ENCODE results near the gene LAMP5. TPM values are rescaled to one million over a fixed set of nuclear protein-coding genes. Genes with fewer than 3 reads are reported as not detected.
A peak's percentile ranks its signal among the peaks of the same experiment; 100 is the strongest.

The LAMP5 gene
- total RNA-seq, 6 donors from 2014 or later: 0.09 to 0.51 TPM; not detected in 4

DNA sequence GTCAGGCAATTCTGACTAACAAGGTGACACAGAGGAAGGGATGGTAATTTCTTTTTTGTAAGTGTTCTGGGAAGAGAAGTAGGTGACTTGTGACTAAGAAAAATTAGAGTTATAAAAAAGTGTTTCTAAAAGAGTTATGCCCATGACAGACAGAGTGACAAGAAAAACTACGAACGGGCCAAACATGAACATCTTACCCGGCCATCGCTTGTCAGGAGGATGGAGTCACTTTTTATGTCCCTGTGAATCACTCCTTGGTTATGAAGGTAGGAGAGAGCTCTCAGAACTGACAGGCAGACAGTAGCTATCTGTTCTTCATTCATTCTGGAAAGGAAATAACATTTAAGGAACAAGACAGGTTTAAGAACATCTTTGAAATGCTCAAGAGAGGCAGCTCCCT lies 43.0 kb downstream of the LAMP5 start:
- 94 to 95% methylated on average over 4 of the region's 4 CpGs for WGBS, 2 donors
- no peaks in the 10 kb centered on the region for H3K27me3 ChIP-seq

DNA sequence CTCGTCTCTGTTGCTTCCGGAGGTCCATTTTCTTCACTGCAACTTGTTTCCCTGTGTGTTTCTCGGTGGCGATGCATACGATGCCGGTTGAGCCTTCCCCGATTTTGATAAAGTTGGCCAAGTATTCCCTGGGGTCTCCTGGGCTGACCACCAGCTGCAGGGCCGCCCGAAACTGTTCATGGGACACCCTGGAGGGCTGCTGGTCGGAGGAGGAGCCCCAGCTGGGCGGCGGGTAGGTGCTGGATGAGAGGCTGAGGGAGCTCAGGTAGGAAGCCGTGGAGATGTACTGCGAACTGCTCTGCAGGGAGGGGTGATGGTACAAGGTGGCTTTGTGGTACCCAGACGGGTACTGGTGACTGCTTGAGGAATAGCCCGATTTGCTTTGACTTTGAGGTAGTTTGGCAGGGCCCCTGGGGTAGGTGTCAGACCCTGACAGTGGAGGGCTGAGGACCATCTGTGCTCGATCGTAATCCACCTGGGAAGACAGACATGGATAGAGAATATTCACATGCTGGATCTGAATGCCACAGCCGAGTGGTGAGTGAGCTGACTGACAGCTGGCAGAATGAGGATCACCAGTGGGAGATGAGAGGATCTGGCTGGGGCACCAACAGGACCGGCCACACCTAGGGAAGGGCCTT lies 51.6 kb downstream of the LAMP5 start:
- Histone ChIP-seq H3K4me1 (no peaks in the 10 kb centered on the region), H3K9me3 (no peaks in the 10 kb centered on the region), H3K27me3 (no peaks in the 10 kb centered on the region), H3K27ac (no peak overlapping the region), H3K36me3 (no peaks in the 10 kb centered on the region), H3K4me3 (no peak overlapping the region)
- peak in 1 of 2 donors; percentile 43 for DNase-seq
- TF ChIP-seq POLR2A (IDR thresholded peaks at IDR 0.05): no peak
- TF ChIP-seq, protein P1, sequence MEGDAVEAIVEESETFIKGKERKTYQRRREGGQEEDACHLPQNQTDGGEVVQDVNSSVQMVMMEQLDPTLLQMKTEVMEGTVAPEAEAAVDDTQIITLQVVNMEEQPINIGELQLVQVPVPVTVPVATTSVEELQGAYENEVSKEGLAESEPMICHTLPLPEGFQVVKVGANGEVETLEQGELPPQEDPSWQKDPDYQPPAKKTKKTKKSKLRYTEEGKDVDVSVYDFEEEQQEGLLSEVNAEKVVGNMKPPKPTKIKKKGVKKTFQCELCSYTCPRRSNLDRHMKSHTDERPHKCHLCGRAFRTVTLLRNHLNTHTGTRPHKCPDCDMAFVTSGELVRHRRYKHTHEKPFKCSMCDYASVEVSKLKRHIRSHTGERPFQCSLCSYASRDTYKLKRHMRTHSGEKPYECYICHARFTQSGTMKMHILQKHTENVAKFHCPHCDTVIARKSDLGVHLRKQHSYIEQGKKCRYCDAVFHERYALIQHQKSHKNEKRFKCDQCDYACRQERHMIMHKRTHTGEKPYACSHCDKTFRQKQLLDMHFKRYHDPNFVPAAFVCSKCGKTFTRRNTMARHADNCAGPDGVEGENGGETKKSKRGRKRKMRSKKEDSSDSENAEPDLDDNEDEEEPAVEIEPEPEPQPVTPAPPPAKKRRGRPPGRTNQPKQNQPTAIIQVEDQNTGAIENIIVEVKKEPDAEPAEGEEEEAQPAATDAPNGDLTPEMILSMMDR (IDR thresholded peaks at IDR 0.05): no peak
- no peak for TF ChIP-seq POLR2AphosphoS5 (IDR thresholded peaks at IDR 0.05)
- no peak for TF ChIP-seq EP300 (IDR thresholded peaks at IDR 0.05)
- peak in 1 of 2 donors; percentile 39 for ATAC-seq (ENCODE audit: low FRiP score in 2 of 2)
- 84 to 94% methylated on average over 15 to 20 of the region's 20 CpGs for WGBS, 2 donors

More for the DNA sequence above, 43.0 kb downstream of the LAMP5 start:
- H3K27ac ChIP-seq: no peak overlapping the region
- H3K4me3 ChIP-seq: no peak overlapping the region
- no peaks in the 10 kb centered on the region for H3K4me1 ChIP-seq
- TF ChIP-seq, protein P1 (IDR thresholded peaks at IDR 0.05): no peak
- TF ChIP-seq EP300 (IDR thresholded peaks at IDR 0.05): no peak
- no peak for TF ChIP-seq POLR2AphosphoS5 (IDR thresholded peaks at IDR 0.05)
- no peak for TF ChIP-seq POLR2A (IDR thresholded peaks at IDR 0.05)
- H3K36me3 ChIP-seq: no peaks in the 10 kb centered on the region
- ATAC-seq (ENCODE audit: low FRiP score in 2 of 2) (no peak), DNase-seq (no peak)
- no peaks in the 10 kb centered on the region for H3K9me3 ChIP-seq

DNA sequence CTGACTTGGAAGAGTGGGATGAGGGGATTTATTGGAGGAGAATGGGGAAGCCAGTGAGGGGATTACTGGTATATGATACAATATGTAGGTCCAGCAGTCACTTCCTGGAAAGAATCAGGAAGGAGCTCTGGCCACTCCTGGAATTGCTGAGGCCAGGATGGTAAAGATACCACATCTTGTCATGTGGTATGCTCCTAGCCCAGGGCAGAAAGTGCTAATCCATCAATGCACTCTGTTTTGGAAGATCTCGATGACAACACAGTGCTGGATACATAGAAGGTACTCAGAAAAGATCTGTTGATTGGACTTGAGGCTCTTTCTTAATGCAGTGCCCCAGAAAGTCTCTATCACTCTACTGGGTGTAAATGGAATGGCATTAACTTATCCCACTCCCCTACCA lies 52.6 kb downstream of the LAMP5 start:
- H3K4me3 ChIP-seq: no peak overlapping the region
- DNase-seq: no peak
- no peak overlapping the region for H3K27ac ChIP-seq
- H3K4me1 ChIP-seq: no peaks in the 10 kb centered on the region
- H3K36me3 ChIP-seq: no peaks in the 10 kb centered on the region
- no peaks in the 10 kb centered on the region for H3K9me3 ChIP-seq
- TF ChIP-seq, protein P1 (IDR thresholded peaks at IDR 0.05): no peak
- TF ChIP-seq POLR2A (IDR thresholded peaks at IDR 0.05) (no peak), EP300 (IDR thresholded peaks at IDR 0.05) (no peak), POLR2AphosphoS5 (IDR thresholded peaks at IDR 0.05) (no peak)
- ATAC-seq (ENCODE audit: low FRiP score in 2 of 2): no peak
- no peaks in the 10 kb centered on the region for H3K27me3 ChIP-seq
- WGBS, 2 donors: 75 to 80% methylated on average over 1 of the region's 1 CpG

DNA sequence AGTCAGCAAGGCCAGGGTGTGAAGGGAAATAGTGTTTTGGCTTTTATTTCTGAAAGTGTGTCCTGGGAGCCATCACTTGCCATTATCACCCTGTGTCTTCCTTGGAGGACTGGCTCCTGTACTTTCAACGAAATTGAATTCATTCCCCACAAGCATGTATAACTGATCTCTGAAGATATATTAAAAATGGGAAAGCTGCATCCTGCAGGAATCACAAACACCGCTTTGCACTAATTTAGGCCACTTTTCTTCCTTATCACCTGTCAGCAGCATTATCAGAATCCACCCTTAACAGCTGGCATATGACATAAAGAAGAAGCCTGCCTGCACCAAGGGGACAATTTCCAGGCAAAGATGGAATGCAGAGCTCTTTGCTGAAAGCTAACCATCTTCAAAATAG lies 56.2 kb downstream of the LAMP5 start:
- no peak overlapping the region for H3K27ac ChIP-seq
- WGBS, 2 donors: 73 to 76% methylated on average over 2 of the region's 2 CpGs
- no peak for TF ChIP-seq EP300 (IDR thresholded peaks at IDR 0.05)
- H3K4me3 ChIP-seq: no peak overlapping the region
- no peaks in the 10 kb centered on the region for H3K36me3 ChIP-seq
- H3K9me3 ChIP-seq: no peaks in the 10 kb centered on the region
- DNase-seq: no peak
- no peak for ATAC-seq (ENCODE audit: low FRiP score in 2 of 2)
- H3K27me3 ChIP-seq: no peaks in the 10 kb centered on the region
- H3K4me1 ChIP-seq: no peaks in the 10 kb centered on the region

DNA sequence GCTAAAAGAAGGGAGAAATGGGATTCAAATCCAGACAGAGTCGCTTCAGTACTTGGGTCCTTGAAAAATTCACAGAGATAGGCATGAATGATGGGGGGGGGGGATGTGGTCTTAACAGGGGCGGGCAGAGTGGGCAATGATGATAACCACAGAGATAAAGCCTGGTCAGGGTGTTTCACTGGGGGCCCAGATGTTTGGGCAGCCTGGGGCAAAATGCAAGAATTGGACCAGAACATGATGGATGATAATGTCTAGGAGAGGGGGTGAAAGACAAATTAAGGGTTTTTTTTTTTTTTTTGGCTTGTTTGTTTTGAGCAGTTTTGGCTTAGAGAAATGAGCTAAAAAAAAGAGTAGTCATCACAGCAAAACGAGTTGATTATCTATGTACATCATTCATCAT lies 57.4 kb downstream of the LAMP5 start:
- DNase-seq (no peak), ATAC-seq (ENCODE audit: low FRiP score in 2 of 2) (no peak)
- no peaks in the 10 kb centered on the region for H3K36me3 ChIP-seq
- H3K27me3 ChIP-seq: no peaks in the 10 kb centered on the region
- no peaks in the 10 kb centered on the region for H3K4me1 ChIP-seq
- no peak overlapping the region for H3K4me3 ChIP-seq
- no peak overlapping the region for H3K27ac ChIP-seq
- no peaks in the 10 kb centered on the region for H3K9me3 ChIP-seq
- WGBS, 2 donors: 53 to 54% methylated on average over 3 of the region's 3 CpGs
- TF ChIP-seq, protein P1 (IDR thresholded peaks at IDR 0.05): no peak
- TF ChIP-seq POLR2A (IDR thresholded peaks at IDR 0.05) (no peak), POLR2AphosphoS5 (IDR thresholded peaks at IDR 0.05) (no peak), EP300 (IDR thresholded peaks at IDR 0.05) (no peak)

All from upper lobe of left lung (tissue), 6 donors.